Globus pallidus (tissue), 1 donor: ENCODE measurements around the gene APOBEC3G.

ENCODE experiments used
- DNase-seq: peaks from one replicate; pipeline ENCODE4 v3.0.0-alpha.2; 2015; ENCODE audit warnings: low spot score

The APOBEC3G gene

GRCh38 chr22:39092111-39092862, 15.2 kb downstream of the APOBEC3G start:
- DNase-seq, result no peak

DNA sequence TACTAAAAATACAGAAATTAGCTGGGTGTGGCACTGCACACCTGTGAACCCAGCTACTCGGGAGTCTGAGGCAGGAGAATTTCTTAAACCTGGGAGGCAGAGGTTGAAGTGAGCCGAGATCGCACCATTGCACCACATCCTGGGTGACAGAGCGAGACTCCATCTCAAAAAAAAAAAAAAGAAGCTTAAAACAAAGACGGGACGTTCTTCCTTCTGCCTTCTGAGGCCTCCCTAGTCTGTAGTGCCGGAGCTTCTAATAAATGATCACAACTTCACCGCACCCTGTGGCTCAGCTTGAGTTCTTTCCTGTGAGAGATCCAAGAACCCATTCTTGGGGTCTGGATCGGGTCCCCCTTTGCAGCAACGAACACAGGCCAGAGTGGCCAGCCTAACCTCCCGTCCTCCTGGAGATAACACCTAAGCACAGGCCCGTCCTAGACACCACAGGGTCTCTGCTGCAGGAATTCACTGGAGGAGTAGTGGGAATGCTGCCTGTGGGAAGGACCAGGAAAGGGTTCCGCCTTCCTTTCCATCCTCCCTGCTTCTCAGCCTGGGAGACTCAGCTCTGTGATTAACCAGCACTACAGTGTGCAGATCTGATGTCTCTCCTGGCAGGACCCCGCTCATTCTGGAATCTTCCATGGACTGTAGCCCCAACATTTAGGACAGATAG, 17.8 kb downstream of the APOBEC3G start:
- no peak for DNase-seq

DNA sequence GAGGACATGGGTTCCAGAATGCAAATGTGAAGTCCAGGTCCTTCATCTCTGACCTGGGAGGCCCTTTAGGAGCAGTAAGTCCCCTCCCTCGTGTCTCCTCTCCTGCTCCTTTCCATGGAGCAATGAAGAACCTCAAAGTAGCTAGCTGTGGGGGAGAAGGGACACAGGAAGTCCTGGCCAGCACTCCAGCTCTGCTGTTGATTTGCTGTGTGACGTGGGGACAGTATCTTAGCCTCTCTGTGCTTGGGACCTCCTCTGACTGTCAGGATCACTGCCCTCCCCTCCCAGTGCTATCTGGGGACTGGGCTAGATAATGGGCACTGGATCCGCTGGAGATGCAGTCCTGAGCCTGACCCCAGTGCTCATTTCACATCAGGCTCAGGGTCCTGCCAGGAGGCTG, 18.9 kb downstream of the APOBEC3G start:
- no peak for DNase-seq

DNA sequence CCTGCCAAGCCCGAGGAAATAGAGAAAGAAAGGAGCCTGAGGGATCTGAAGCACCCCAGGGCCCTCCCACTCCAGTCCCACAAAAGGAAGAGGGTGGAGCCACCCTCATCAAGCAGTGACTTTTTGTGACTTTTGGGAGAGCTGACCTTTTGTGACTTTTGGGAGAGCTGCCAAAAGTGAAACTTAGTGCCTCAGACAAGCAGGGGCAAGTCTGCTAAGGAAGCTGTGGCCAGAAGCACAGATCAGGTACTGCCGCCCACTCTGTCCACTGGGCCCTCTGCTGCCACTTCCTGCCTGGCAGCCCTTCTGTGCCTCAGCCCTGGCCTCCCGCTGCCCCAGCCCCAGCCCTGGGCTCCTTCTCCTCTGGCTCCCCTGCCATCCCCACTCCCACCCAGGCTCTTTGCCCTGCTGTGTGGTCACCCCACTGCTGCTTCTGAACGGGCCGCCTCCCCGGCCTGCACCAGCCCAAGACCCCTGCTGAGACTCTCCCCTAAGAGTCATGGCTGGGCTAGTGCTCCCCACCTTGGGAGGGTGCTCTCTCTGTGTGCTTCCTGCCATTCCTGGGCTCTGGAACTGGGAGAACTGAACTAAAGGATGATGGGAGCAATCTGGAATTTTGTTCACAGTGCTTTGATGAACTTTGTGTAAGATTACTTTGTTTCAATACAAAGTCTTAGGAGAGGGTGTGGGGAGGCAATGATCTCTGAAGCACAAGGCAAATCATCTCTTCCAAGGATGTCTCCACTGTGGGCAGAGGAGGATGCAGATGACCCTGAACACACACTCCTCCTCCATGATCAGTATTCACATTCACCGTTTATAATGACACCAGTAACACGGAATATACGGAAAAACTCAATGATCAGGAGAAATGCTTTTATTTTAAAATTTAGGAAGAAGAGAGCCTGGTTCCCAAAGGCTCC, 20.3 kb downstream of the APOBEC3G start, which contains the start of gene APOBEC3H:
TSS of gene APOBEC3H (plus strand) at position 147 of the 923 bp plus-strand sequence. CDS start 3,035 bp downstream, outside the sequence.
- DNase-seq, result peak; percentile 14

- DNase-seq, result no peak
Measured at GRCh38 chr22:39098026-39098425, 21.0 kb downstream of the APOBEC3G start.

DNA sequence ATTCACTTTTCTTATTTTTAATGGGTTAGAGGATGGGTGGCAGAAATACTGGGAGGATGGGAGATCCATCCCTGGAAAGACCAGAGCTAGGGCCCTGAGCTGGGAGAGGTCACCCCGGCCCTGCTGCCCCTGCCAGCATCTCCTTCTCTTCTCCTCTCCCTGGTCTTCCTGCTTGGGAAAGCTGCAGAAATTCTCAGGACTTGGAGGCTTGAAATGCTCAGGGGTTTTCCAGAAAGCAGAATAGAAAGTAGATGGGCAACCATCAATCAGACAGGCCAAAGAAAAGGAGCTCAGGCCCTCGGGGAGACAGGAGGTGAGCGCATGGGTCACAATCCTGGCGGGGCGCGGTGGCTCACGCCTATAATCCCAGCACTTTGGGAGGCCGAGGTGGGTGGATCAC, 21.5 kb downstream of the APOBEC3G start:
- no peak for DNase-seq

DNA sequence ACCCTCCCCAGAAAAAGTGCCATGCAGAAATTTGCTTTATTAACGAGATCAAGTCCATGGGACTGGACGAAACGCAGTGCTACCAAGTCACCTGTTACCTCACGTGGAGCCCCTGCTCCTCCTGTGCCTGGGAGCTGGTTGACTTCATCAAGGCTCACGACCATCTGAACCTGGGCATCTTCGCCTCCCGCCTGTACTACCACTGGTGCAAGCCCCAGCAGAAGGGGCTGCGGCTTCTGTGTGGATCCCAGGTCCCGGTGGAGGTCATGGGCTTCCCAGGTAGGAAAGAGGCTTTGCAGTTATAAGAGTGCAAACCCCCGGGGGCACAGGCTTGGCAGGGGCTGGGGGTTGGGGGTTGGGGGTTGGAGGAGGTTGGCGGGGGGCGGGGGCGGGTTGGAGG, 24.2 kb downstream of the APOBEC3G start:
- DNase-seq, result no peak

DNA sequence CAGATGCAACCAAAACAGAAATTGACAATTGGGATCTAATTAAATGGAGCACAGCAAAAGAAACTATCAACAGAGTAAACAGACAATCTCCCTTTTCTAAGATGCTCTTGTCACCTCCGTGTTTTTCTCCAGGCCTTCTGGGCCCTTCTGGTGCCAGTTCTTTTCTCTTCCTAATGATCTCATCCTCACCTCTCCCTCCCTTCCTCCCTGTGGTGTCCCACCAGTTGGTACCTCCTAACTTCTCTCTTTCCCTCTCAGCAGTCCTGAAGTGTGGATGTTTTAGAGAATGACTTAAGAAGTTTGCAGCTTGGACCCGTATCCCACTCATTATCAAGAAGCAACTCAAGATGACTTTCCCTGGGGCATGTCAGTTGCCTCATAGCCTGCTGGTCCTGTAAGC, 26.4 kb downstream of the APOBEC3G start:
- no peak for DNase-seq

DNA sequence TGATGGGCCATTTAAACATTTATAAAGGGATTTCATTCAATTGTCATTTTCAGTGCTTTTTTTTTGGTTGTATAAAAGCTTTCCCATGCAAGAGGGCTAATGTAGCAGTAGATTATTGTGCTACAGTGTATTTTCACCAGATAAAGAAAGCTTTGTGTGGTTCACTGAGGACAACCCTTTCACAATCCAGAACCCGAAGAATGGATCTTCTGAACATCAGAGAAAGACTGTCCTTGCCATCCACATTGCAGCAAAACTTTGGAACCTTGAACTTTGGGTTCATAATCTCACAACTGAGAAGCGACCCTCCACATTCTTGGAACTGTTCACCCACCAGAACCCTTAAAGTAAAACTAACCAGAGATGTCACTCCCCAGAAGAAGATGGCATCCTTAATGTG, 29.3 kb downstream of the APOBEC3G start:
- peak; percentile 26 for DNase-seq

GRCh38 chr22:39108487-39108886, 31.4 kb downstream of the APOBEC3G start:
- no peak for DNase-seq

- no peak for DNase-seq
Measured at GRCh38 chr22:39109361-39109760, 32.3 kb downstream of the APOBEC3G start.

GRCh38 chr22:39110631-39111561, 33.8 kb downstream of the APOBEC3G start:
- no peak for DNase-seq

- no peak for DNase-seq
Measured at GRCh38 chr22:39114112-39114511, 37.0 kb downstream of the APOBEC3G start.

- no peak for DNase-seq
Measured at GRCh38 chr22:39115570-39115969, 38.5 kb downstream of the APOBEC3G start.

GRCh38 chr22:39115977-39116621, 39.0 kb downstream of the APOBEC3G start:
- DNase-seq, result no peak

DNA sequence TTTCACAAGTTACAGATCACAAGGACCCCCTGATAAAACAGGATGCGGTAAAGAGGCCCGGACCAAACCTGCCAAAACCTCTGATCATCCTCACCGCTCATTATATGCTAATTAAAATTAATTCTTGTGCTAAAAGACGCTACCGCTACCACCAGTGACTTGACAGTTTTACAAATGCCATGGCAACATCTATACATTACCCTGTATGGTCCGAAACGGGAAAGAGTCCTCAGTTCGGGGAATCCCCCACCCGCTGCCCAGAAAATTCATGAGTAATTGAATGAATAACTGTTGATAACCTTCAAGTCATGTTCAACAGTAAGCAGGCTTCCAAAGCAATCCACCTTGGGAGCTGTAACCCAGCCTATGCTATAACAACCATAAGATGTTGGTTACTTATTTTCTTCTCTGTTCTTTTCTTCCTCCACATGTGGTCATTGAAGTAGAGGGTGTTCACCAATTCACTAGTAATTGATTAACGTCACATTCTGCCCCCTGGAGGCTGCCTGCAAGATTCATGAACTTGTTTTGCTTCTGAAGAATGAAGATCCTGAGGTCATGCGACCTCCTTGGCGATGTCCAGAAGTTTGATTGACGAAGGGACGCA, 40.6 kb downstream of the APOBEC3G start:
- DNase-seq, result peak; percentile 22

DNA sequence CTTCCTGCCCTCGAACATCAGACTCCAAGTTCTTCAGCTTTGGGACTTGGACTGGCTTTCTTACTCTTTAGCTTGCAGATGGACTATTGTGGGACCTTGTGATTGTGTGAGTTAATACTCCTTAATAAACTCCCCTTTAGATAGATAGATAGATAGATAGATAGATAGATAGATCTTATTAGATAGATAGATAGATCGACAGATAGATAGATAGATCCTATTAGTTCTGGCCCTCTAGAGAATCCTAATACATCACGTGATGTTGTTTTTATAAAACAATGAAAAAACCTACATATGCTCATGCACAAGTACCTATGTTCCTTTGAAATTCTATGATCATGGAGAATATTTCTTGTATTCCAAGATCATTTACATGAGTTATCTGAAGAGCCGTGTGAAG, 43.9 kb downstream of the APOBEC3G start:
- no peak for DNase-seq

GRCh38 chr22:39122772-39123470, 45.8 kb downstream of the APOBEC3G start:
- no peak for DNase-seq

GRCh38 chr22:39123751-39124581, 46.9 kb downstream of the APOBEC3G start:
- DNase-seq, result no peak
